ENCODE data around the gene NEAT1.

Gene NEAT1

GRCh38 chr11:65424205-65425104, 1.9 kb downstream of the NEAT1 start:
- peak; percentile 75 to 81 for DNase-seq

DNA sequence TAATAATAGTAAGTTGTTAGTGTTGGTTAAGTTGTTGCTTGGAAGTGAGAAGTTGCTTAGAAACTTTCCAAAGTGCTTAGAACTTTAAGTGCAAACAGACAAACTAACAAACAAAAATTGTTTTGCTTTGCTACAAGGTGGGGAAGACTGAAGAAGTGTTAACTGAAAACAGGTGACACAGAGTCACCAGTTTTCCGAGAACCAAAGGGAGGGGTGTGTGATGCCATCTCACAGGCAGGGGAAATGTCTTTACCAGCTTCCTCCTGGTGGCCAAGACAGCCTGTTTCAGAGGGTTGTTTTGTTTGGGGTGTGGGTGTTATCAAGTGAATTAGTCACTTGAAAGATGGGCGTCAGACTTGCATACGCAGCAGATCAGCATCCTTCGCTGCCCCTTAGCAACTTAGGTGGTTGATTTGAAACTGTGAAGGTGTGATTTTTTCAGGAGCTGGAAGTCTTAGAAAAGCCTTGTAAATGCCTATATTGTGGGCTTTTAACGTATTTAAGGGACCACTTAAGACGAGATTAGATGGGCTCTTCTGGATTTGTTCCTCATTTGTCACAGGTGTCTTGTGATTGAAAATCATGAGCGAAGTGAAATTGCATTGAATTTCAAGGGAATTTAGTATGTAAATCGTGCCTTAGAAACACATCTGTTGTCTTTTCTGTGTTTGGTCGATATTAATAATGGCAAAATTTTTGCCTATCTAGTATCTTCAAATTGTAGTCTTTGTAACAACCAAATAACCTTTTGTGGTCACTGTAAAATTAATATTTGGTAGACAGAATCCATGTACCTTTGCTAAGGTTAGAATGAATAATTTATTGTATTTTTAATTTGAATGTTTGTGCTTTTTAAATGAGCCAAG, 2.7 kb downstream of the NEAT1 start:
- DNase-seq: peak; percentile 69 to 85

DNA sequence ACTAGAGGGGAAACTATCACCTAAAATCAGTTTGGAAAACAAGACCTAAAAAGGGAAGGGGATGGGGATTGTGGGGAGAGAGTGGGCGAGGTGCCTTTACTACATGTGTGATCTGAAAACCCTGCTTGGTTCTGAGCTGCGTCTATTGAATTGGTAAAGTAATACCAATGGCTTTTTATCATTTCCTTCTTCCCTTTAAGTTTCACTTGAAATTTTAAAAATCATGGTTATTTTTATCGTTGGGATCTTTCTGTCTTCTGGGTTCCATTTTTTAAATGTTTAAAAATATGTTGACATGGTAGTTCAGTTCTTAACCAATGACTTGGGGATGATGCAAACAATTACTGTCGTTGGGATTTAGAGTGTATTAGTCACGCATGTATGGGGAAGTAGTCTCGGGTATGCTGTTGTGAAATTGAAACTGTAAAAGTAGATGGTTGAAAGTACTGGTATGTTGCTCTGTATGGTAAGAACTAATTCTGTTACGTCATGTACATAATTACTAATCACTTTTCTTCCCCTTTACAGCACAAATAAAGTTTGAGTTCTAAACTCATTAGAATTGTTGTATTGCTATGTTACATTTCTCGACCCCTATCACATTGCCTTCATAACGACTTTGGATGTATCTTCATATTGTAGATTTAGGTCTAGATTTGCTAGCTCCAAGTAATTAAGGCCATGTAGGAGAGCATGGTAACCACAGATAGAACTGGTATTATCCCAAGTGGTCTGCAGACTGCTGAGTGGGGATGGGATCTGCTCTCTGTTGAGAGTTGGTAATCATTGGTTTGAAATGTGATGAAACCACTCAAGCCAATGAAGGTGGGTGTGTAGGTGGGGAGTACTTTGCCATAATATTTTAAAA, 3.6 kb downstream of the NEAT1 start:
- peak in 1 of 2 donors; percentile 52 for DNase-seq

DNA sequence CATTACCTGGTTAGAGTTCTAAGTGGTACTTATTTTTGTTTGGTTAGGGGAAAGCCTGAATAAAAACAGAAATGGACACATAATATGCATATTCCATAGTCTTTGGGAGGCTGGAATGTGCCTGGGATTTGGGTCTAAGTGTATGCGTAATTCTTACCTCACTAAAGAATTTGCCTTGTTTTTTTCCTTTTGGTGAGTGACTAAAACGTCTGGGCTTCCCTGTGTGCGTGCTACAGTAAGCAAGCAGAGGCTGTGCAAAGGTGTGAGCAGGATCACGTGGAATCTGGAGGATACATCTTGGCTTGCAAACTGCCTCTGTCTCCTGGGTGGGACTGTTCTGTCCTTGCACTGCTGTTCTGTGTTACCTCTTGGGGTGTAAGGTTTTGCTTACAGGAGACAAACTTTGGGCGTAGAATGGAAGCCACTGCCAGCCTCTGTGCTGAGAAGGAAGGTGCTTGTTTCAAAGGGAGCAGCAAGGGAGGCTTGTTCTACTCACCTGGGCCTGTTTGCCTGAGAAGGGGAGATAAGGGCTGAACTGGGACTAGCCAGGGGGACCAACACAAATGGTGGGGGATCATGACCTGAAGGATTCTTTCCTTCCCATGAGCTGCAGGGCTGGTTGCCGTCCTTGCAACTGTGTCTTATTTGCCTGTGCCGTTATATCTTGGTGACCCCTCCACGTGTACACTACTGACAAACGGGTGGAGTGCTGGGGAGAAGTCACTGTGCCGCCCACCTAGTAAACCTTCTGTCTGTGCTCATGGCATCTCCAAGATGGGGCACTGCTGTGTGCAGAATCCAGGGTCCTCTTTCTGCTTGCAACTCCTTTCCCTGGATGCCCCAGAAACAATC, 4.5 kb downstream of the NEAT1 start:
- DNase-seq: peak; percentile 47 to 52

DNA sequence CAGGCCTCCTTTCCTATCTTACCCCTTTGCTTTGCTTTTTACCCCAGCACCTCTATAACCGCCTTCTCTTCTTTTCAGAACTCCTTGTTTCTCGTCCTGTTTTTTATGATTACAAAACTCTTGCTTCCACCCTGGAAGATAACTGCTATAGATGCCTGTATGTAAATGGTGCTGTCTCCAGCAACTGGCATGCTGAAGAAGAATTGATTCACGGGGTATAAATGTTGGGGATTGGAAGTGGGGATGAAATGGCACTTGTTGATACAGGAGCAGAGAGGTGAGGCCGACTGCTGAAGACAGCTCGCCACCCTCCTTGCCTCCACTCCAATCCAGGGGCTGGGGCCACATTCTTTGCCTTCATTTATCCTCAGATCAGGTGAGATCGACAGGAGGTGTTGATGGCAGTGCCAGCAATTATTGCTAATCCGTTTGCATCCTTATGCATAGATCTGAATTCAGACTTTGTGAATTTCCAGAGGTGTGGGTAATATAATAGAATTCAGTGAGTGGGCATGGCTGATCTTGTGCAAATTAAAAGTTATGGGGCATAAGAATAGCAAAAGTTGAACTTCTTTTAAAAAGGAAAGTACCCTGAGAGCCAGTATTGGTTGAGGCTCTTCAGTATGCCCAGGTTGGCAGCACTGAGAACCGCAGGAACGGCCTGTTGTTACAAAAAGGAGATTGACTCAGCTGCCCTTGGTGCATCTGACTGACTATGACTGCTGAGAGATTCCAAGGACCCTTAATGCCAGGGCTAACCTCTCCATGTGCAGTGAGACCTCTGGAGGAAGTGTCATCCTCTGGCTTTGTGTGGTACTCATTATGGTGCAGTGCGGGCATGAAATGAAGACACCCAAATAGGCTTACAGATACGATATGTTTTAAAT, 5.3 kb downstream of the NEAT1 start:
- peak; percentile 51 to 53 for DNase-seq

DNA sequence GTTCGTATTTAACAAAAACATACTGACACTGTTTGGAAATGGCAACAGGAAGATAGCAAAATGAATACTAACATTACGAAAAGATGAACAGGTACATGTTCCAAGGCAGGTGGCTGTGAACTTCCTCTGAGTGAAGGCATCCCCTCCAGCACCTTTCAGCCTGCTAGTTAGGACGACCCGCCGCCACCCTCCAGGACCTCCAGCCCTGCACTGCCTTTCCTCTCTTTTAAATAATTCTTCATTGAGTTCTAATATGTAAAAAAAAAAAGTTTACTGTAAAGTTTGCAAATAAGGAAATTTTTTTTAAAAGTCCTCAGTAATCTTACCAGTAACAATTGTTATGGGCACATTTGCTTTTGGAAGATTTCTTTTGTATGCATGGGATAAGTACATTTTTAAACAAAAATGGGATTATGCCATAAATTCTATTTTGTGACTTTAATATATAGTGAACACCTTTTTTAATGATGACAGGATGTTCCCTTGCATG, 6.0 kb downstream of the NEAT1 start:
- DNase-seq: no peak

GRCh38 chr11:65429068-65429681, 6.6 kb downstream of the NEAT1 start:
- DNase-seq: no peak

GRCh38 chr11:65429724-65430405, 7.3 kb downstream of the NEAT1 start:
- peak; percentile 50 to 55 for DNase-seq

GRCh38 chr11:65430406-65431217, 8.0 kb downstream of the NEAT1 start:
- no peak for DNase-seq

GRCh38 chr11:65431451-65432099, 9.0 kb downstream of the NEAT1 start:
- DNase-seq: no peak

- no peak for DNase-seq
These were observed 9.6 kb downstream of the NEAT1 start for GRCh38 chr11:65432100-65432650.

GRCh38 chr11:65432686-65433582, 10.3 kb downstream of the NEAT1 start:
- no peak for DNase-seq

- no peak for DNase-seq
These were observed 11.1 kb downstream of the NEAT1 start for GRCh38 chr11:65433657-65434056.

DNA sequence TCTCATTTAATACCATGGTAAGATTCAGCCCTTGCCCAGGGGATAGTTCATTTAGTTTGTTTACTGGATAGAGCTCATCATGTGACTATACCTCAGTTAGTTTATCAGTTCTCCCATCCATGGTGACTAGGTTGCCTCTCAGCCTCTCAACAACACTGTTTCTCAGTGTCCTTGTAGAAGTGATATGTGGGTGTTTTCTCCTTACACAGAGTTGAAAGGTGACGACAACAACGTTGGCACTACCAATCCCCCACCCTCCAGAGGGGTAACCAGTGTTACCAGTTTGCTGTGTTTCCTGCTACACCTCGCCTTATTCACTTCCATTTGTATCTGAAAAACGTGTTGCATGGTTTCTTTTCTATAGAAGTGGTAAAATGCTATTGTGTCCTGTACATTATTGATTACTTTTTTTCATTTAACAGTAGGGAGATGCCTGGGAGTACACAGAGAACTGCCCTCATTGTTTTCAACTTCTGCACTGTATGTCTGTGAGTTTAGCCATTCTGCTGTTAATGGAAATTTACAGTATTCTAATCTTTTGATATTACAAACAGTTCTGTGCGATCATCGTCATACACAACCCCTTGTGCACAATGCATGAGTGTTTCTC, 11.6 kb downstream of the NEAT1 start:
- no peak for DNase-seq

- no peak for DNase-seq
These were observed 12.2 kb downstream of the NEAT1 start for GRCh38 chr11:65434667-65435410.
